HepG2 (cell line): ENCODE measurements around the gene METTL23. TPM values are rescaled to one million over a fixed set of nuclear protein-coding genes. Genes with fewer than 3 reads are reported as not detected.

Source experiments
- E2F1 ChIP-seq: sonication (generic); formaldehyde crosslinking; IDR thresholded peaks from 2 replicates; pipeline ENCODE4 v1.5.0; 2020; ENCODE audit warnings: missing genetic modification reagents
- FOXA1 ChIP-seq, 2 experiments: fragments of 450-650 bp in 1 of 2; sonication (generic) in 1 of 2; formaldehyde crosslinking in 1 of 2; IDR thresholded peaks; 2 replicates each; pipeline versions ENCODE4 v1.4.0 to v1.6.1; 2016 to 2020; ENCODE audit warnings: missing genetic modification reagents in 1 of 2
- HIVEP1 ChIP-seq: sonication (generic); formaldehyde crosslinking; IDR thresholded peaks from 2 replicates; pipeline ENCODE4 v1.4.0; 2020; ENCODE audit warnings: mild to moderate bottlenecking, missing genetic modification reagents
- HNRNPLL ChIP-seq: fragments of 200-400 bp; formaldehyde crosslinking; IDR thresholded peaks from 2 replicates; pipeline ENCODE4 v1.6.1; 2017; ENCODE audit warnings: mild to moderate bottlenecking, low read depth, low read length; ENCODE audit not compliant: poor library complexity, severe bottlenecking
- JUND ChIP-seq: sonication (generic); formaldehyde crosslinking; IDR thresholded peaks from 2 replicates; pipeline ENCODE4 v1.8.0; 2022; ENCODE audit warnings: mild to moderate bottlenecking, missing genetic modification reagents
- KLF11 ChIP-seq: IDR thresholded peaks from 2 replicates; pipeline ENCODE4 v1.6.1; 2016; ENCODE audit warnings: missing compliant biosample characterization
- ONECUT2 ChIP-seq: sonication (generic); formaldehyde crosslinking; IDR thresholded peaks from 2 replicates; pipeline ENCODE4 v1.4.0; 2020; ENCODE audit warnings: missing genetic modification reagents
- RFX5 ChIP-seq: IDR thresholded peaks from 2 replicates; pipeline ENCODE4 v1.6.1; 2011; ENCODE audit warnings: low read depth, low read length, improper control_type of control experiment
- ZKSCAN1 ChIP-seq: fragments of 150-350 bp; IDR thresholded peaks from 2 replicates; pipeline ENCODE4 v1.6.1; 2014; ENCODE audit warnings: low read length
- ZNF451 ChIP-seq: sonication (generic); formaldehyde crosslinking; IDR thresholded peaks from 2 replicates; pipeline ENCODE4 v1.5.0; 2020; ENCODE audit warnings: mild to moderate bottlenecking, missing genetic modification reagents
- ZNF891 ChIP-seq: sonication (generic); formaldehyde crosslinking; IDR thresholded peaks from 2 replicates; pipeline ENCODE4 v1.5.0; 2020; ENCODE audit warnings: mild to moderate bottlenecking, missing genetic modification reagents
- polyA plus RNA-seq, 8 experiments: library from polyadenylated mRNA; depleted of rRNA in 3 of 8; stranded (reverse) in 7 of 8; unstranded in 1 of 8; fragments of >200 nt; fragmentation: Illumina TruSeq in 4 of 8; extraction: Trizol in 4 of 8; gene quantifications; 2 replicates each; pipeline versions ENCODE4 v1.2.1 to v1.2.3, GENCODE V29; 2011 to 2016; ENCODE audit warnings: low read depth in 4 of 8, missing spikeins in 1 of 8, mixed read lengths in 1 of 8; ENCODE audit not compliant: insufficient read depth in 1 of 8
- total RNA-seq, 5 experiments: library from RNA; depleted of rRNA; stranded (reverse); fragments of >200 nt; fragmentation: Illumina TruSeq; extraction: Trizol; gene quantifications; 2 replicates each; pipeline ENCODE4 v1.2.3, GENCODE V29; 2016; ENCODE audit warnings: low read depth in 1 of 5
- TF ChIP-seq, protein P1 (sequence below): sonication (generic); formaldehyde crosslinking; IDR thresholded peaks from 2 replicates; pipeline ENCODE4 v1.5.0; 2020; ENCODE audit warnings: mild to moderate bottlenecking, missing genetic modification reagents, borderline replicate concordance
- TF ChIP-seq, protein P2 (sequence below): conservative IDR thresholded peaks from 2 replicates; pipeline ENCODE4 v1.6.1; 2018; ENCODE audit warnings: missing genetic modification reagents
- TF ChIP-seq, protein P3 (sequence below): sonication (generic); formaldehyde crosslinking; IDR thresholded peaks from 2 replicates; pipeline ENCODE4 v1.8.1; 2023; ENCODE audit warnings: mild to moderate bottlenecking, inconsistent platforms, moderate library complexity, missing genetic modification reagents, borderline replicate concordance

The METTL23 gene
- total and polyA plus RNA-seq, 2 of the 13 experiments (the other 11 are each of a cell fraction or from before 2014, with no cell fraction given) = 39.9 to 104 TPM

DNA sequence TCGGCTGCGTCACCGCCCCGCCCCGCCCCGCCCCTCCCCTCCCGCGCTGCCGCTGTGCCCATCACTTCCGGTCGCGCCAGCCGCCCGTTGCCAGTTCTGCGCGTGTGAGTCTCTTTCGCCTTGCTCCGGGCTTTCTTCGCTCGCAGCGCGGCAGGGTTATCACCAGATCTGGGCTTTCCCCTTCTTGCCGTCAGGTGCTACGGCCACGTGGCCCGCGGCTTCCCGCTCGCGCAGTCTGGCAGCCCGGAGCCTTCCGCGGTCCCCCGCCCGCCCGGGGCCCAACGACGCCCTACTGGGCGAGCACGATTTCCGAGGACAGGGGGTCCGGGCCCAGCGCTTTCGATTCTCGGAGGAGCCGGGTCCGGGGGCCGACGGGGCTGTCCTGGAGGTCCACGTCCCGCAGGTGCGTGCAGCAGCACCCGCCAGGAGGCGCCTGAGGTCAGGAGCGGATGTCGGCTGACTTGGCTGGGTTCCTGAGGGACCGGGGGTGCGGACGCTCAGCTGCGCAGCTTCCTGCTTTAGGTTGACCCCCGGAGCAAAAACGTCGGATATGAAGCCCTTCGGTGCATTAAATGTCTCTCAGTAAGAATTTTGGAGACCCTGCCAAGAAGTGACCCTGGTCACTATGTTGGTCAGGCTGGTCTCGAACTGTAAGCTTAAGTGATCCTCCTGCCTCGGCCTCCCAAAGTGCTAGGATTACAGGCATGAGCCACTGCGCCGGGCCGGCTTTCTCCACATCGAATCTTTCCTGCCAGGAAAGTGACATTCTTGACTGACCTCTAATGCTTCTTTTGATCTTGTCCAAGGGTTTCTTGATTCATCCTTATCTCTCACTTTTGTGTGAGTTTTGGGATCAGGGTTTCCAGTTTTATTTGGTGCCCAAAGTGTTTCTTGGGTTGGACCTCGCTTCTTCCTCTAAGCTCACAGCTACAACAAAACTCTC, at the start of gene METTL23 (continued):
- TF ChIP-seq, protein P1, sequence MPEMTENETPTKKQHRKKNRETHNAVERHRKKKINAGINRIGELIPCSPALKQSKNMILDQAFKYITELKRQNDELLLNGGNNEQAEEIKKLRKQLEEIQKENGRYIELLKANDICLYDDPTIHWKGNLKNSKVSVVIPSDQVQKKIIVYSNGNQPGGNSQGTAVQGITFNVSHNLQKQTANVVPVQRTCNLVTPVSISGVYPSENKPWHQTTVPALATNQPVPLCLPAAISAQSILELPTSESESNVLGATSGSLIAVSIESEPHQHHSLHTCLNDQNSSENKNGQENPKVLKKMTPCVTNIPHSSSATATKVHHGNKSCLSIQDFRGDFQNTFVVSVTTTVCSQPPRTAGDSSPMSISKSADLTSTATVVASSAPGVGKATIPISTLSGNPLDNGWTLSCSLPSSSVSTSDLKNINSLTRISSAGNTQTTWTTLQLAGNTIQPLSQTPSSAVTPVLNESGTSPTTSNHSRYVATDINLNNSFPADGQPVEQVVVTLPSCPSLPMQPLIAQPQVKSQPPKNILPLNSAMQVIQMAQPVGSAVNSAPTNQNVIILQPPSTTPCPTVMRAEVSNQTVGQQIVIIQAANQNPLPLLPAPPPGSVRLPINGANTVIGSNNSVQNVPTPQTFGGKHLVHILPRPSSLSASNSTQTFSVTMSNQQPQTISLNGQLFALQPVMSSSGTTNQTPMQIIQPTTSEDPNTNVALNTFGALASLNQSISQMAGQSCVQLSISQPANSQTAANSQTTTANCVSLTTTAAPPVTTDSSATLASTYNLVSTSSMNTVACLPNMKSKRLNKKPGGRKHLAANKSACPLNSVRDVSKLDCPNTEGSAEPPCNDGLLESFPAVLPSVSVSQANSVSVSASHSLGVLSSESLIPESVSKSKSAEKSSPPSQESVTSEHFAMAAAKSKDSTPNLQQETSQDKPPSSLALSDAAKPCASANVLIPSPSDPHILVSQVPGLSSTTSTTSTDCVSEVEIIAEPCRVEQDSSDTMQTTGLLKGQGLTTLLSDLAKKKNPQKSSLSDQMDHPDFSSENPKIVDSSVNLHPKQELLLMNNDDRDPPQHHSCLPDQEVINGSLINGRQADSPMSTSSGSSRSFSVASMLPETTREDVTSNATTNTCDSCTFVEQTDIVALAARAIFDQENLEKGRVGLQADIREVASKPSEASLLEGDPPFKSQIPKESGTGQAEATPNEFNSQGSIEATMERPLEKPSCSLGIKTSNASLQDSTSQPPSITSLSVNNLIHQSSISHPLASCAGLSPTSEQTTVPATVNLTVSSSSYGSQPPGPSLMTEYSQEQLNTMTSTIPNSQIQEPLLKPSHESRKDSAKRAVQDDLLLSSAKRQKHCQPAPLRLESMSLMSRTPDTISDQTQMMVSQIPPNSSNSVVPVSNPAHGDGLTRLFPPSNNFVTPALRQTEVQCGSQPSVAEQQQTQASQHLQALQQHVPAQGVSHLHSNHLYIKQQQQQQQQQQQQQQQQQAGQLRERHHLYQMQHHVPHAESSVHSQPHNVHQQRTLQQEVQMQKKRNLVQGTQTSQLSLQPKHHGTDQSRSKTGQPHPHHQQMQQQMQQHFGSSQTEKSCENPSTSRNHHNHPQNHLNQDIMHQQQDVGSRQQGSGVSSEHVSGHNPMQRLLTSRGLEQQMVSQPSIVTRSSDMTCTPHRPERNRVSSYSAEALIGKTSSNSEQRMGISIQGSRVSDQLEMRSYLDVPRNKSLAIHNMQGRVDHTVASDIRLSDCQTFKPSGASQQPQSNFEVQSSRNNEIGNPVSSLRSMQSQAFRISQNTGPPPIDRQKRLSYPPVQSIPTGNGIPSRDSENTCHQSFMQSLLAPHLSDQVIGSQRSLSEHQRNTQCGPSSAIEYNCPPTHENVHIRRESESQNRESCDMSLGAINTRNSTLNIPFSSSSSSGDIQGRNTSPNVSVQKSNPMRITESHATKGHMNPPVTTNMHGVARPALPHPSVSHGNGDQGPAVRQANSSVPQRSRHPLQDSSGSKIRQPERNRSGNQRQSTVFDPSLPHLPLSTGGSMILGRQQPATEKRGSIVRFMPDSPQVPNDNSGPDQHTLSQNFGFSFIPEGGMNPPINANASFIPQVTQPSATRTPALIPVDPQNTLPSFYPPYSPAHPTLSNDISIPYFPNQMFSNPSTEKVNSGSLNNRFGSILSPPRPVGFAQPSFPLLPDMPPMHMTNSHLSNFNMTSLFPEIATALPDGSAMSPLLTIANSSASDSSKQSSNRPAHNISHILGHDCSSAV (CRISPR knock-in tag) = no peak
- TF ChIP-seq ZKSCAN1 = no peak
- peak; percentile 48 for TF ChIP-seq KLF11 (CRISPR knock-in tag)
- no peak for TF ChIP-seq FOXA1 (IDR thresholded peaks at IDR 0.05)
- no peak for TF ChIP-seq FOXA1 (CRISPR knock-in tag; IDR thresholded peaks at IDR 0.05)
- no peak for TF ChIP-seq HIVEP1 (CRISPR knock-in tag)
- peak; percentile 51; the same call in 1 of the 2 replicates for TF ChIP-seq JUND (CRISPR knock-in tag)
- no peak for TF ChIP-seq RFX5
- TF ChIP-seq, protein P2, sequence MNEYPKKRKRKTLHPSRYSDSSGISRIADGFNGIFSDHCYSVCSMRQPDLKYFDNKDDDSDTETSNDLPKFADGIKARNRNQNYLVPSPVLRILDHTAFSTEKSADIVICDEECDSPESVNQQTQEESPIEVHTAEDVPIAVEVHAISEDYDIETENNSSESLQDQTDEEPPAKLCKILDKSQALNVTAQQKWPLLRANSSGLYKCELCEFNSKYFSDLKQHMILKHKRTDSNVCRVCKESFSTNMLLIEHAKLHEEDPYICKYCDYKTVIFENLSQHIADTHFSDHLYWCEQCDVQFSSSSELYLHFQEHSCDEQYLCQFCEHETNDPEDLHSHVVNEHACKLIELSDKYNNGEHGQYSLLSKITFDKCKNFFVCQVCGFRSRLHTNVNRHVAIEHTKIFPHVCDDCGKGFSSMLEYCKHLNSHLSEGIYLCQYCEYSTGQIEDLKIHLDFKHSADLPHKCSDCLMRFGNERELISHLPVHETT = no peak
- TF ChIP-seq ZNF891 (CRISPR knock-in tag) = no peak
- no peak for TF ChIP-seq ZNF451 (CRISPR knock-in tag)
- TF ChIP-seq, protein P3, sequence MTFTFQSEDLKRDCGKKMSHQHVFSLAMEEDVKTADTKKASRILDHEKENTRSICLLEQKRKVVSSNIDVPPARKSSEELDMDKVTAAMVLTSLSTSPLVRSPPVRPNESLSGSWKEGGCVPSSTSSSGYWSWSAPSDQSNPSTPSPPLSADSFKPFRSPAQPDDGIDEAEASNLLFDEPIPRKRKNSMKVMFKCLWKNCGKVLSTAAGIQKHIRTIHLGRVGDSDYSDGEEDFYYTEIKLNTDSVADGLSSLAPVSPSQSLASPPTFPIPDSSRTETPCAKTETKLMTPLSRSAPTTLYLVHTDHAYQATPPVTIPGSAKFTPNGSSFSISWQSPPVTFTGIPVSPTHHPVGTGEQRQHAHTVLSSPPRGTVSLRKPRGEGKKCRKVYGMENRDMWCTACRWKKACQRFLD (CRISPR knock-in tag) = 0 out of 2 replicates have a peak, but pooled peaks have one; percentile 53
- TF ChIP-seq HNRNPLL = no peak
- TF ChIP-seq ONECUT2 (CRISPR knock-in tag) = peak; percentile 63
- peak; percentile 42; the same call in 1 of the 2 replicates for TF ChIP-seq E2F1 (CRISPR knock-in tag)
